ENCODE results near the gene ZGRF1.
A peak's percentile ranks its signal among the peaks of the same experiment; 100 is the strongest.

ZGRF1 gene

DNA sequence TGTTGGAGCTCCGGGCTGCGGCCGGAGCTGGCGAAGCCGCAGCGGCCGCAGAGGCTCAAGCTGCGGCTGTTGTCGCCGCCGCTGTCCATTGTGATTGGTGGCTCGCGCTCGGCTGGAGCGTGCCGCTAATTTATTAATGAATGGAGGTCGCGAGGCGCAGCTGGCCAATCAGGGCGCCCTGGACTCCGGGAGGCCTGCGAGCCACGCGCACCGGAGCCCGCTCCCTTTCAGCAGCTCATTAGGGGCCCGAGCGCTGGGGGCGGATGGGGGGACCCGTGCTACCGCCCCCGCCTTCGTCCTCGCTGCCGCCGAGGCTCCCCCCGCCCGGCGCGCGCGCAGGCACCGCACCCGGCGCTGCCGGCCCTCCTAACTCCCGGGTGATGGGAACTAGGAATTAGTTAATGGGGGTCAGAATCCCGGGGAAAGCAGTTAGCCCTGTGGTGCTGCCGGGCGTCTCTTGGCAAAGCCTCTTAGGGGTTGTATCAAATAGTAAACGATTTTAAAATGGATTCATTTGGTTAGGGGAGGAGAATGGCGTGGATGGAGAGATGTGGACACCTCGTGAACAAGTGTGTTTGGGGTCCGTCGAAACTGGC, 120.1 kb downstream of the ZGRF1 start:
- TF ChIP-seq SPI1 (IDR thresholded peaks at IDR 0.05; ENCODE audit: borderline replicate concordance, low read depth) (no peak), REST (IDR thresholded peaks at IDR 0.05; ENCODE audit: insufficient replicate concordance, low read depth) (peak; percentile 67)
- H3K27me3 ChIP-seq (ENCODE audit: insufficient read depth, poor library complexity, severe bottlenecking) = peaks cover 84% of the 10 kb centered on the region
- DNase-seq (ENCODE audit: low read depth in 1 of 2, low spot score in 1 of 2) = no peak
- peak overlapping the region; percentile 53 for H3K4me3 ChIP-seq (replicated peaks; ENCODE audit: insufficient read depth, low read length)
- no peak overlapping the region for H3K27ac ChIP-seq (replicated peaks)

DNA sequence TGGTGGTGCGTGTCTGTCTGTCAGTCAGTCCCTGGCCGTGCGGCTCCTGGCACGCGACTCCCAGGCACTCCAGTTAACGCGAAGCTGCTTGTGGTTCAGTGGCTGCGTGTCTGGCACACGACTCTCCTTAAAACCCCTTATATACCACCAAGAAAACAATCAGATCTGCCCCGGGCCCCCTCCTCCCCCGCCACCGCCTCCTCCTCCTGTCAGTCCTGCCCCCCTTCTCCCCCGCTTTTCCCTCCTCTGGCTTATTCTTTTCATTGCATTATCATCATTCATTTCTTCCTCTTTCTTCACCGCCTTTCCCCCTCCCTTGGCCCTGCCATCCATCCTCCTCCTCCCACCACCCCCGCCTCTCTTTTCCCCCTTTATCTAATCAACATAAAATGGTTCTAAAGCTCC, 120.6 kb downstream of the ZGRF1 start, which contains the start of gene NEUROG2:
Gene NEUROG2, minus strand, starts transcription at position 115 of the 405 bp plus-strand sequence. CDS start 705 bp downstream, outside the sequence.
- peak within 1 kb of the TSS; percentile 53 for H3K4me3 ChIP-seq (replicated peaks; ENCODE audit: insufficient read depth, low read length)
- DNase-seq (ENCODE audit: low read depth in 1 of 2, low spot score in 1 of 2) = no peak
- TF ChIP-seq, protein P1, sequence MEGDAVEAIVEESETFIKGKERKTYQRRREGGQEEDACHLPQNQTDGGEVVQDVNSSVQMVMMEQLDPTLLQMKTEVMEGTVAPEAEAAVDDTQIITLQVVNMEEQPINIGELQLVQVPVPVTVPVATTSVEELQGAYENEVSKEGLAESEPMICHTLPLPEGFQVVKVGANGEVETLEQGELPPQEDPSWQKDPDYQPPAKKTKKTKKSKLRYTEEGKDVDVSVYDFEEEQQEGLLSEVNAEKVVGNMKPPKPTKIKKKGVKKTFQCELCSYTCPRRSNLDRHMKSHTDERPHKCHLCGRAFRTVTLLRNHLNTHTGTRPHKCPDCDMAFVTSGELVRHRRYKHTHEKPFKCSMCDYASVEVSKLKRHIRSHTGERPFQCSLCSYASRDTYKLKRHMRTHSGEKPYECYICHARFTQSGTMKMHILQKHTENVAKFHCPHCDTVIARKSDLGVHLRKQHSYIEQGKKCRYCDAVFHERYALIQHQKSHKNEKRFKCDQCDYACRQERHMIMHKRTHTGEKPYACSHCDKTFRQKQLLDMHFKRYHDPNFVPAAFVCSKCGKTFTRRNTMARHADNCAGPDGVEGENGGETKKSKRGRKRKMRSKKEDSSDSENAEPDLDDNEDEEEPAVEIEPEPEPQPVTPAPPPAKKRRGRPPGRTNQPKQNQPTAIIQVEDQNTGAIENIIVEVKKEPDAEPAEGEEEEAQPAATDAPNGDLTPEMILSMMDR (IDR thresholded peaks at IDR 0.05; ENCODE audit: insufficient read depth, low read length) = no peak
- no peak for TF ChIP-seq REST (IDR thresholded peaks at IDR 0.05; ENCODE audit: insufficient replicate concordance, low read depth)
- no peak for TF ChIP-seq POLR2AphosphoS5 (IDR thresholded peaks at IDR 0.05; ENCODE audit: low read depth)
- TF ChIP-seq SPI1 (IDR thresholded peaks at IDR 0.05; ENCODE audit: borderline replicate concordance, low read depth) = no peak
- no peak for TF ChIP-seq GABPA (IDR thresholded peaks at IDR 0.05; ENCODE audit: low read depth)
- H3K27ac ChIP-seq (replicated peaks) = no peak within 1 kb of the TSS
- H3K27me3 ChIP-seq (ENCODE audit: insufficient read depth, poor library complexity, severe bottlenecking) = peaks cover 84% of the 10 kb centered on the region

DNA sequence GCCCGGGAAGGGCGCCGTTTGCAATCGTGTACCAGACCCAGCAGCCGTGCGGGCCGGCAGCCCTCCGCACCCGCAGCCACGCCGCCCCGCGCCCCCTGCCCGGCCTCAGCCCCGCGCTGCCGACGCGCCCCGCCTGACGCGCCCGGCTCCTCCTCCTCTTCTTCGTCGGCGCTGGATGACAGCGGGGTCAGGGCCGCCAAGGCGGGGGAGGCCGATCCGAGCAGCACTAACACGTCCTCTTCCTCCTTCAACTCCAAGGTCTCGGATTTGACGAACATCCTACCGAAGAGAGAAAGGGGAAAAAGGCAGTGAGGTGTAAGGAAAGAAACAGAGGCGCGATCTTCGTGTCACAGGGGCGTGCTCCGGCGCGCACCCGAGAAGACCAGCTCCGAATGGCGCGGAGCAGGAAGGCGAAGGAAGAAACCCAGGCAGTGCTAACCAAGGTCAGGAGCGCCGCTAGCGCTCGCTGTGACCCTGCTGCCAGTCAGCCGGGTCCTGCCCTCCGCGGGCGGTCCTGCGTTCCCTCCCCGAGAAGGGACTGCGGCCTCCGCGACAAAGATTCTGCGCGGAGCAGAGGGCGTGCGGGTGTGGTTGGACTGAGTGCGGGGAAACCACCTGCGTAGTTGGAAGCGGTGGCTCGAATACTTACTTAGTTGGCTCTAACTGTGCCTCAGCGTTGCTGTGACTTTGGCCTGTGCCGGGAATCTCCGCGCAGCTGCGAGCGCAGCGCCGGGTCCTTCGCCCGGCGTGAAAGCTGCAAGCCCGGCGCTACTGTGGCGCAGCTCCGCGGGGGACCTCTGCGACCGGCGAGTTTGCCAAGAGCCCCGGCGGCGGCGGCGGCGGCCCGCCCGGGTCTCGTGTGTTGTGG, 121.3 kb downstream of the ZGRF1 start:
- peaks cover 84% of the 10 kb centered on the region for H3K27me3 ChIP-seq (ENCODE audit: insufficient read depth, poor library complexity, severe bottlenecking)
- DNase-seq (ENCODE audit: low read depth in 1 of 2, low spot score in 1 of 2) = peak in 1 of 2 experiments; percentile 40
- TF ChIP-seq, protein P1 (IDR thresholded peaks at IDR 0.05; ENCODE audit: insufficient read depth, low read length) = no peak
- TF ChIP-seq POLR2AphosphoS5 (IDR thresholded peaks at IDR 0.05; ENCODE audit: low read depth) (no peak), SPI1 (IDR thresholded peaks at IDR 0.05; ENCODE audit: borderline replicate concordance, low read depth) (no peak), REST (IDR thresholded peaks at IDR 0.05; ENCODE audit: insufficient replicate concordance, low read depth) (no peak), GABPA (IDR thresholded peaks at IDR 0.05; ENCODE audit: low read depth) (no peak)
- peak overlapping the region; percentile 53 for H3K4me3 ChIP-seq (replicated peaks; ENCODE audit: insufficient read depth, low read length)
- H3K27ac ChIP-seq (replicated peaks) = no peak overlapping the region

Measured in HL-60 (cell line).